ENCODE measurements around the gene TBC1D7.

GRCh38 chr6:13332349-13332706, 4.0 kb upstream of the TBC1D7 start:
- TF ChIP-seq CTCF (IDR thresholded peaks at IDR 0.05 in 8 of 11, conservative IDR thresholded peaks at IDR 0.05 in 3 of 11) = no peak
- TF ChIP-seq POLR2A (IDR thresholded peaks at IDR 0.05) = no peak
- no peak for TF ChIP-seq POLR2AphosphoS5 (IDR thresholded peaks at IDR 0.05)
